NCI-H345 treated with DMSO at 0.1 percent for 48 hours (cell line): ENCODE measurements around the gene MTR.
A peak's percentile ranks its signal among the peaks of the same experiment; 100 is the strongest.

Experiments
- DNase-seq: peaks from one replicate; lab custom pipeline; 2025; ENCODE audit not compliant: unreplicated experiment; lab: John Stamatoyannopoulos, UW

MTR gene

GRCh38 chr1:236774926-236775325 is 20.2 kb upstream of the MTR start:
- no peak for DNase-seq

GRCh38 chr1:236779312-236779711 is 15.8 kb upstream of the MTR start:
- no peak for DNase-seq

GRCh38 chr1:236785477-236785876 is 9.6 kb upstream of the MTR start:
- DNase-seq = no peak

- no peak for DNase-seq
Measured at GRCh38 chr1:236786453-236786852, 8.6 kb upstream of the MTR start.

- DNase-seq = peak; percentile 39
Measured at GRCh38 chr1:236794585-236795034, 482 bp upstream of the MTR start.

GRCh38 chr1:236795757-236796667 is 920 bp downstream of the MTR start:
- peak; percentile 26 for DNase-seq

GRCh38 chr1:236799001-236799400 is 3.9 kb downstream of the MTR start:
- no peak for DNase-seq

- no peak for DNase-seq
Measured at GRCh38 chr1:236800002-236800620, 5.0 kb downstream of the MTR start.

GRCh38 chr1:236800623-236801022 is 5.5 kb downstream of the MTR start:
- DNase-seq = no peak

- DNase-seq = no peak
Measured at GRCh38 chr1:236802264-236802663, 7.2 kb downstream of the MTR start.

GRCh38 chr1:236806634-236807033 is 11.5 kb downstream of the MTR start:
- no peak for DNase-seq

- DNase-seq = no peak
Measured at GRCh38 chr1:236808005-236808404, 12.9 kb downstream of the MTR start.

- no peak for DNase-seq
Measured at GRCh38 chr1:236808564-236809130, 13.6 kb downstream of the MTR start.

GRCh38 chr1:236809148-236809547 is 14.1 kb downstream of the MTR start:
- DNase-seq = no peak

- no peak for DNase-seq
Measured at GRCh38 chr1:236810018-236810417, 14.9 kb downstream of the MTR start.

- no peak for DNase-seq
Measured at GRCh38 chr1:236812334-236813030, 17.4 kb downstream of the MTR start.

- no peak for DNase-seq
Measured at GRCh38 chr1:236815941-236816340, 20.8 kb downstream of the MTR start.

GRCh38 chr1:236819856-236820255 is 24.8 kb downstream of the MTR start:
- DNase-seq = no peak

GRCh38 chr1:236821091-236821627 is 26.1 kb downstream of the MTR start:
- no peak for DNase-seq

GRCh38 chr1:236823559-236823958 is 28.5 kb downstream of the MTR start:
- DNase-seq = no peak

GRCh38 chr1:236829085-236829484 is 34.0 kb downstream of the MTR start:
- no peak for DNase-seq
